T-helper 1 cell treated with Interleukin-12 subunit alpha and Interleukin-12 subunit beta and Interleukin-4 antibody, amounts not matched to agents 30 μg/mL and 1 μg/mL, for 36 hours (primary cell): ENCODE measurements around the gene MAGOH.
"Not testable (repeated sequence)": the region's sequence is repeated elsewhere in the genome, so short reads cannot be mapped to it uniquely, and the experiment has no call there.

Experiments
- H3K27ac Mint-ChIP-seq: one replicate; pipeline ENCODE4 v1.8.0; 2021; ENCODE audit warnings: mild to moderate bottlenecking, mixed read lengths
- H3K27me3 Mint-ChIP-seq: one replicate; pipeline ENCODE4 v1.8.0; 2021; ENCODE audit warnings: low read depth, mixed read lengths
- H3K36me3 Mint-ChIP-seq: one replicate; pipeline ENCODE4 v1.8.0; 2021; ENCODE audit warnings: low read depth, mixed read lengths
- H3K4me1 Mint-ChIP-seq: one replicate; pipeline ENCODE4 v1.8.0; 2021; ENCODE audit warnings: low read depth, mixed read lengths
- H3K4me3 Mint-ChIP-seq: one replicate; pipeline ENCODE4 v1.8.0; 2021; ENCODE audit warnings: mild to moderate bottlenecking, moderate library complexity, mixed read lengths
- H3K9me3 Mint-ChIP-seq: one replicate; pipeline ENCODE4 v1.8.0; 2021; ENCODE audit warnings: mixed read lengths

Gene MAGOH

DNA sequence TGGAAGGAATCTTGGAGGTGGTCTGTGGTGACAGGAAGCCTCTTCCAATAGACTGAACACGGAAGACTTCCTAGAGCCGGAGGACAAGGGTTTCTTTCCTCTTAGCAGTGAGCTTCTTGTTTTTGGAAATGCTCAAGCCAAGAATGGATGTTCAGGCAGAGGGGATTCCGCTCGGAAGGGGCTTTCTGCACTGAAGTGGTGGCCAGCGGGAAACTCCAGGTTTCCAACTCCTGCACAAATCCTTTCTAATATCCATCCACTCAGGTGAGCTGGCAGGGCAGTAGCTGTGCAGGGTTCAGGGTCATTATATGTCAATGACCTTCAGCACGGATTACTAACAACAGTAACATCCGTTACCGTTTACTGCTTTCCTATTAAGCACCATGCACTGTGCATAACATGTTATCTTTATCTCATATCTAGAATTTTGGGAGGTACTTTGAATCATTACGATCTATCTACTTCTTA lies 42.3 kb downstream of the MAGOH start:
- H3K36me3 Mint-ChIP-seq: peaks cover 16% of the 10 kb centered on the region
- peak overlapping the region; percentile 92 for H3K27ac Mint-ChIP-seq
- H3K27me3 Mint-ChIP-seq: no peaks in the 10 kb centered on the region
- H3K4me3 Mint-ChIP-seq: peak overlapping the region; percentile 90
- H3K4me1 Mint-ChIP-seq: peaks cover 24% of the 10 kb centered on the region
- H3K9me3 Mint-ChIP-seq: no peaks in the 10 kb centered on the region

GRCh38 chr1:53195246-53196016 lies 42.9 kb downstream of the MAGOH start:
- H3K27ac Mint-ChIP-seq: no peak overlapping the region
- peaks cover 24% of the 10 kb centered on the region for H3K4me1 Mint-ChIP-seq
- no peaks in the 10 kb centered on the region for H3K27me3 Mint-ChIP-seq

DNA sequence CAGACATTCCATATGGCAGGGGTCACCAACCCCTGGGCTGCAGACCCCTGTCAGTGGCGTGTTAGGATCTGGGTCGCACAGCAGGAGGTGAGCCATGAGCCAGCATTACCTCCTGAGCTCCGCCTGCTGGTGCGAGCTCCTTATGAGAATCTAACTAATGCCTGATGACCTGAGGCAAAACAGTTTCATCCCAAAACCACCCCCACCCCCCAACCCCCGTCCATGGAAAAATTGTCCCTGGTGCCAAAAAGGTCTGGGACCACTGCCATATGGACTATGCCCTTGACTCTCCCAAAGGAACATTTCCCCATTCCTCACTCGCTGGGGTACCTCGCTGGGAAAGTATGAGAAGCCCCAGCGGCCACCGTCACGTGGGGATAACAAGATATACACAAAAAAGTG lies 48.1 kb downstream of the MAGOH start:
- H3K27me3 Mint-ChIP-seq: peaks cover 10% of the 10 kb centered on the region
- H3K9me3 Mint-ChIP-seq: no peaks in the 10 kb centered on the region
- H3K4me3 Mint-ChIP-seq: no peak overlapping the region
- no peak overlapping the region for H3K27ac Mint-ChIP-seq
- H3K4me1 Mint-ChIP-seq: no peaks in the 10 kb centered on the region
- no peaks in the 10 kb centered on the region for H3K36me3 Mint-ChIP-seq

More at GRCh38 chr1:53195246-53196016, 42.9 kb downstream of the MAGOH start:
- Mint-ChIP-seq H3K4me3 (no peak overlapping the region), H3K9me3 (no peaks in the 10 kb centered on the region), H3K36me3 (peaks cover 14% of the 10 kb centered on the region)

GRCh38 chr1:53189061-53189460 lies 49.3 kb downstream of the MAGOH start:
- Mint-ChIP-seq H3K36me3 (no peaks in the 10 kb centered on the region), H3K27me3 (peaks cover 10% of the 10 kb centered on the region), H3K4me3 (no peak overlapping the region), H3K9me3 (no peaks in the 10 kb centered on the region), H3K27ac (no peak overlapping the region), H3K4me1 (no peaks in the 10 kb centered on the region)

- Mint-ChIP-seq H3K9me3 (no peaks in the 10 kb centered on the region), H3K27ac (no peak overlapping the region), H3K4me3 (no peak overlapping the region), H3K27me3 (peaks cover 10% of the 10 kb centered on the region), H3K4me1 (no peaks in the 10 kb centered on the region), H3K36me3 (no peaks in the 10 kb centered on the region)
Measured at GRCh38 chr1:53188099-53188498, 50.2 kb downstream of the MAGOH start.

- Mint-ChIP-seq H3K9me3 (no peaks in the 10 kb centered on the region), H3K4me1 (no peaks in the 10 kb centered on the region), H3K36me3 (no peaks in the 10 kb centered on the region), H3K4me3 (no peak overlapping the region), H3K27me3 (peaks cover 10% of the 10 kb centered on the region), H3K27ac (no peak overlapping the region)
Measured at GRCh38 chr1:53187401-53187800, 50.9 kb downstream of the MAGOH start.

DNA sequence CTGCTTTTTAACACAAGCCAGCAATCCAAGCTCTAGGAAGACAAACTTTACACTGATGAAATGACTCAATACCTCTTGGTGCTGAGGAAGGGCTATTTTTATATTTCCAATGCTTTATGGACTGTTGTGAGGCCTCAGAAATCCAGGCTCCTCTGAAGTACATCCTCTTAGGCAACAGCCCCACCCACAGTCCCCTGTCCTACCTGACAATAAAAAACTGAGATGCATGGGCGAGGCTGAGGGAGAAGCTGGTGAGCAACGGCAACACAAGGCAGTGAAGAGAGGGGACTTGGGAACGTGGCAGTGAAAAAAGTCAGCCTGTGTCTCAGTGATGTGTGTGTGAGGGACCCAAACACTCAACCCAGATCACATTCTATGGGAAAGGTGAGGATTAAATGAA lies 51.8 kb downstream of the MAGOH start:
- Mint-ChIP-seq H3K4me3 (no peak overlapping the region), H3K27me3 (peaks cover 10% of the 10 kb centered on the region), H3K9me3 (no peaks in the 10 kb centered on the region), H3K36me3 (no peaks in the 10 kb centered on the region), H3K27ac (no peak overlapping the region), H3K4me1 (no peaks in the 10 kb centered on the region)

DNA sequence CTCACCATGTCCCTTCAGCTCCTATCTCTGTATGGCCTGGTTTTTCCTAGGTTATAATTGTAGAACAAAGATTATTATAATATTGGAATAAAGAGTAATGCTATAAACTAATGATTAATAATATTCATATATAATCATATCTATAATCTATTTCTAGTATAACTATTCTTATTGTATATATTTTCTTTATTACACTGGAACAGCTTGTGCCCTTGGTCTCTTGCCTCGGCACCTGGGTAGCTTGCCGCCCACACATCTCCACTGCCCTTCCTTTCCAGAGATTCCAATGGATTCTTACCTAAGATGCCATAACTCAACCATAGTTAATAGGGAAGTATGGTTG lies 52.4 kb downstream of the MAGOH start:
- not testable (repeated sequence) for H3K36me3 Mint-ChIP-seq, H3K27ac Mint-ChIP-seq, H3K4me3 Mint-ChIP-seq, H3K4me1 Mint-ChIP-seq, H3K9me3 Mint-ChIP-seq
- peaks cover 10% of the 10 kb centered on the region for H3K27me3 Mint-ChIP-seq

- peaks cover 14% of the 10 kb centered on the region for H3K27me3 Mint-ChIP-seq
- H3K4me3 Mint-ChIP-seq: no peak overlapping the region
- no peak overlapping the region for H3K27ac Mint-ChIP-seq
- no peaks in the 10 kb centered on the region for H3K36me3 Mint-ChIP-seq
- H3K4me1 Mint-ChIP-seq: no peaks in the 10 kb centered on the region
- no peaks in the 10 kb centered on the region for H3K9me3 Mint-ChIP-seq
Measured at GRCh38 chr1:53183095-53183990, 55.0 kb downstream of the MAGOH start.

DNA sequence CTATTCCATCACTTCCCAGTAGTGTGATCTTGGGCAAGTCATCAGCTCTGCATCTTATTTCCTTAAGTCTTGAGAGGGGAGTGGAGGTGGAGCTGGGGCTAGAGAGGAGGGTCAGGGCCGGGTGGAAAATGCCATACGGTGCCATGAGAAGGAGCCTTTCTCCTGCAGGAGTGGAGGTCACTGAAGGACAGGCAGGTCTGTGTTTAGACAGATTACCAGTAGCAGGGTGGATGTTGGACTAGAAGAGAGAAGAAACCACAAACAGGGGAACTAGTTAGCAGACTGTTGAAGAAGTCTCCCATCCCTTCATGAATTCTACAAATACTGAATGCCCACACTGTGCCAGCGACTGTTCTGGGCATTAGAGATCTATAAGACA lies 55.6 kb downstream of the MAGOH start:
- Mint-ChIP-seq H3K4me3 (no peak overlapping the region), H3K27ac (no peak overlapping the region), H3K9me3 (no peaks in the 10 kb centered on the region), H3K36me3 (no peaks in the 10 kb centered on the region), H3K27me3 (peaks cover 13% of the 10 kb centered on the region), H3K4me1 (no peaks in the 10 kb centered on the region)

DNA sequence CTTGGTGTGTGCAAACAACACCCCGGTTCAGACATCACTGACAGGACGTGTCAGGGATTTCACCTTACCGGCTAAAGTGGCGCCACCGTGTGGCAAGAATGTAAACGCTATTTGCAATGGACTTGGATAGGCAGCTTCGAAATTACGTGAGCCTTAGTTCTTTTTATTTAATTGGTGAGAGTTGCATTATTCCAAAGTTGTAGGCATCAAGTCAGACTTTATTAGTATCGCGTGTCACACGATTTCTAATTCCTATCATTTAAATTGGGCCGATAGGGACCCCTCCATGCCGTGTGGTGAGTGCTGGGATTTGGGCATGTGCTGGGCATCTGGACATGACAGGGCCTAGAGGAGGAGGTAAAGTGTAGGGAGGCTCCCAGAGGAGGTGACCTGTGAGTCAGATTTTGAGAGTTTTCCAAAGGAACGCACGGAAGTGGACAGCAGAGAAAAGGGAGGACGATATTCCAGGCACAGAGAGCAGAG lies 56.2 kb downstream of the MAGOH start:
- H3K27ac Mint-ChIP-seq: no peak overlapping the region
- peaks cover 14% of the 10 kb centered on the region for H3K27me3 Mint-ChIP-seq
- no peaks in the 10 kb centered on the region for H3K4me1 Mint-ChIP-seq
- H3K4me3 Mint-ChIP-seq: no peak overlapping the region
- H3K36me3 Mint-ChIP-seq: no peaks in the 10 kb centered on the region
- no peaks in the 10 kb centered on the region for H3K9me3 Mint-ChIP-seq

DNA sequence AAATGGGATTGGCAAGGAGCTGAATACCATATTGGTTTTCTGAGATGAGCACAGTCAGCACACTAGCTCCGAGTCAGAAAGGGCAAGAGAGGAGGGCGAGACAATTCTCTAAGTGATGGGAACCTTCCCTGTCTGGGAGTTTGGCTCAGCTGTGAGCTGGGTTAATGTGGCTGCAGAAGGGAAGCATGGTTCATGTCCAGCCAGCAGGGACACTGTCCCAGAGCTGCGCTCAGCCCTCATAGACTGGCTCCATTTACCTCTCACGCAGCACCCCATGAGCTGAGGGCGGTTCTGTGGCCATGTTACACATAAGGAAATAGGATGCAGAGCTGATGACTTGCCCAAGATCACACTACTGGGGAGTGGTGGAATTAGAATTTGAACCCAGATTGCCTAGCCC lies 57.4 kb downstream of the MAGOH start:
- Mint-ChIP-seq H3K4me3 (no peak overlapping the region), H3K9me3 (no peaks in the 10 kb centered on the region), H3K27ac (no peak overlapping the region), H3K36me3 (no peaks in the 10 kb centered on the region), H3K4me1 (no peaks in the 10 kb centered on the region), H3K27me3 (peaks cover 22% of the 10 kb centered on the region)

GRCh38 chr1:53180226-53180625 lies 58.1 kb downstream of the MAGOH start:
- Mint-ChIP-seq H3K9me3 (no peaks in the 10 kb centered on the region), H3K4me3 (no peak overlapping the region), H3K27me3 (peaks cover 28% of the 10 kb centered on the region), H3K4me1 (no peaks in the 10 kb centered on the region), H3K27ac (no peak overlapping the region), H3K36me3 (no peaks in the 10 kb centered on the region)
